Smooth muscle cell of the pulmonary artery (primary cell): ENCODE data around the gene SFT2D1. TPM values are rescaled to one million over a fixed set of nuclear protein-coding genes. Genes with fewer than 3 reads are reported as not detected.

Source experiments
- total RNA-seq: library from RNA; depleted of rRNA; stranded (reverse); fragments of >200 nt; gene quantifications from 2 replicates; pipeline ENCODE4 v1.2.3, GENCODE V29; 2014

The SFT2D1 gene
- 38.0 and 44.1 TPM in 2 replicates for total RNA-seq

DNA sequence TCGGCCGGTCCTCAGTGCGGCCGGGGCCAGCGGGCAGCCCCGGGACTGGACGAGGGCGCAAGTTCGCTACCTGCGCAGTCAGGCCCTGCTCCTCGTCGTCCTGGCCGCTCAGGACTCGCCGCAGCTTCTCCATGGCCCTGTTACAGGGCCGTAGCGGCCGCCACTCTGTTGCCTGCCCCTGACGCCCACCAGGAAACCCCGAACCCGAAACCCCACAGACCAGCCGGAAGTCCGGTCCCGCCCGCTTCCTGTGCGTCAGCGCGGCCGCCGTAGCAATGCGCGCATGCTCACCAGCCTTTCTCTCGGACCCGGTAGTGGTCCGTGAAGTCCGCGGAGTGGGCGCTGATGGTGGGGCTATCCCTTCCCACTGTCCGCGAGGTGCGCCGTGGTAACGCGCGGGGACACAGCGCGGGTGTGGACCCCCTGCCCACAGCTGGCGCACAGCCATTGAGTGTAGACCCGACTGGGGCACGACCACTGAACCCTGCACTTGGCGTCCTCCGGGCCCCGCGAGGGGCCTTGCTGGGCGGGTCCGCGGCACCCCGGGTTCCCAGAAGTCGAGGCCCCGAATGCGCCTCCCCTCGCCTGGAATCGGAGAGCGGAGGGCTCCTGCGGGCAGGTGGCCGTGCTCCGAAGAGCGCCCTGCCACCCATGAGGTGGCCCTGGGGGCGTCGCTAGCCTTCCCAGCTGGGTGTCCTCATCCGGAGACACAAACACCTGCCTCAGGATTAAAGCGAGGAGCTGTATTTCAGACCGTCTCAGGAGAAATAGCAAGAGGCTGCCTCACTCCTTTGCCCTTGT lies at the start of gene SFT2D1:
TSS of gene SFT2D1 (minus strand) at position 197 of the 801 bp plus-strand sequence. CDS start at position 133, 64 bp downstream.

DNA sequence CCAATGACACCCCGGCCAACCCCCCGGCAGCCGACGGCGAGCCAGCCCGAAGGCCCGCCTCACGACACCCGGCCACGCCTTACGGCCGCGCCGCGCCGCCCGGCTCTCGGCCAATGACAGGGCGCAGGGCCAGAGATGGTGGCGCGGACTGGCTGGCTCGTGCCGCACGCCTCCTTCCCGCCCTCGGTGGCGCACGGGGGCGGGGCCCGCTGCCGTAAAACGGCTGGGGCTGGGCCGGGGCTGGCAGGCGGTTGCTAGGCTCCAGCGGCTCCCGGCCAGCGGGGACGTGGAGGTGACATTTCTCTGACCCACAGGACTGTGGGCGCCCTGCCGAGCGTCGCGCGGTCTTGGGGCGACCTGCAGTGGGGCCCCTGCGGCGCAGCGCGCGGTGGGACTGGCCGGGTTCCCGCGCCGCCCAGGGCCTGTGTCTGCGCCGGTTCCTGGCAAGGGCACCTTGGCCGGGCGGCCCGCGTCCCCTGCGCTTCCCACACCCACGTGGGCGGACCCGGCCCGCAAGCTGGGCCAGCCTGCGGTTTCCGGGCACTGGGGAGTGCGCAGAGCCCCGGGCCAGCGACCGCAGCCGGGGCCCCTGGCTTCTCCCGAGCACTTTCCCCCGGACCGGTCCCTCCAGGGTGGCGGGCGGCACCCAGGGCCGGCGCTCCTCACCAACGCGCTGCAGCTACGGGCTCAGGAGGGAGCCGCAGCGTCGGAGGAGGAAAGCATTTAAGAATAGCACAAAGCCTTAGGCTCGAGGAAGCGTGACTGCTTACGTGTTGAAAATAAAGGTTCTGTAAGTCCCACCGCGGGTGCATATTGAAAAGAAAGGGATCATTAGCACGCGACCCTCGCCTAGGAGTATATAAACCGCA lies 40.8 kb upstream of the SFT2D1 start, which contains the start of gene MPC1:
TSS of gene MPC1 (minus strand) at position 8 of the 869 bp plus-strand sequence. CDS start 64 bp downstream, outside the sequence.

DNA sequence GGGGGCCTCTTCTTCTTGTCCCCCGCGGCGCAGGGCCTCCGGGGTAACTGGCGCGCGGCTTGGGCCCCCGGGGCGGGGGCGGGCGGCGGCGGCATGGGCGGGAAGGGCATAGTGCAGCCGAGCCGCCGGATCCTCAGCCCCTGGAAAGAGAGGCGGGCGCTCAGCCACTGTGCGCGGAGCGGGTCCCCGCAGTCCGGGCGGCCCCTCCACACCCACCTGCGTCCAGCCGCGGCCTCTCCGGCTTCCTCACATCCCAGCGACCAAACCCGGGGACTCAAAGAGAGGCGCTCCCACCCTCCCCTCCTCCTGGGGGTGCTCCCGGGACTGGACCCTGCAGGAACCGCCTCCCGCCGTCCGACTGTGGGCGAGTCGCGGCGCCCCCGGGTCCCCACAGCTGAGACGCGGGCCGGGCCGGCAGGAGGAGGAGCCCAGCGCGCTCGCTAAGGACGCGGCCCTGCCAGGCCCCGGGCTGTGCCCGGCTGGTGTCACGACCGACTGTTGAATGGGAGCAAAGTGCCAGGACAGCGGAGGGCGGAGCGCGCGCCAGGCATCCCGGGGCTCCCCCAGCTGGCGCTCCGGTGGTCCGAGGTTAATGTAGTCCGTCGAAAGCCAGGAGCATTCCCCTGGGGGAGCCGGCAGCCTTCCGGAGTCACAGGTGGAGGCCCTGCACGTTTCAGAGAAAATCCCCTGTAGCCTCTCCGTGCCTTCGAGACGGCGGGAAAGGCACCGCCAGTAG lies 34.1 kb downstream of the SFT2D1 start, which contains the start of gene PRR18:
TSS of gene PRR18 (minus strand) at position 360 of the 736 bp plus-strand sequence. CDS start at position 110, 250 bp downstream.

Other genes starting within 250 kb of the SFT2D1 start
- not detected in 2 replicates for gene TBXT, start 174.7 kb downstream of the SFT2D1 start, total RNA-seq
- gene PRR18, start 34.2 kb downstream of the SFT2D1 start, total RNA-seq: not detected in 2 replicates
- 17.7 and 22.7 TPM in 2 replicates for gene MPC1, start 40.4 kb upstream of the SFT2D1 start, total RNA-seq
- gene RAMACL, start 244.1 kb upstream of the SFT2D1 start, total RNA-seq: 1.6 and 2.0 TPM in 2 replicates